CD4-positive, alpha-beta T cell treated with Interferon alpha-2 for 1 hour (primary cell): ENCODE measurements around the gene TAF4.

Source experiments
- DNase-seq, 2 donors: peaks; one replicate each; pipeline ENCODE4 v3.0.0-alpha.2; 2020 to 2022

The TAF4 gene

DNA sequence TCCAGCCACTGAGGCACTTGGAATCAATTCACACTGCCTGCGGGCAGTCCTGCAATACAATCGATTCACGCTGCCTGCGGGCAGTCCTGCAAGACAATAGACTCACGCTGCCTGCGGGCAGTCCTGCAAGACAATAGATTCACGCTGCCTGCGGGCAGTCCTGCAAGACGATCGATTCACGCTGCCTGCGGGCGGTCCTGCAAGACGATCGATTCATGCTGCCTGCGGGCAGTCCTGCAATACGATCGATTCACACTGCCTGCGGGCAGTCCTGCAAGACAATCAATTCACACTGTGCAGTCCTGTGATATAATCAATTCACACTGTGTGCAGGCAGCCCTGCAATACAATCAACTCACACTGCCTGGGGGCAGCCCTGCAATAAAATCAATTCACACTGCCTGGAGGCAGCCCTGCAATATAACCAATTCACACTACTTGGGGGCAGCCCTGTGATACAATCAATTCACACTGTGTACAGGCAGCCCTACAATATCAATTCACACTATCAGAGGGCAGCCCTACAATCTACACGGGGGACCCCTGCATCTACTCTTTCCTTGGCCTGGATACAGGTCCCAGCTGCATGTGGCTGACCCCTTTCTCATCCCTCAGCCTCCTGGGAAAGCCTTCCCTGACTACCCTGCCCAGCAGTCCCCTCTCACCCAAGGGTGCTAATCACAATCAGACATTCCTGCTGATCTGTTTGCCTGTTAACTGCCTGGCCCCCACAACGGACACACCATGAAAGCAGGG lies 10.4 kb downstream of the TAF4 start:
- DNase-seq = no peak

DNA sequence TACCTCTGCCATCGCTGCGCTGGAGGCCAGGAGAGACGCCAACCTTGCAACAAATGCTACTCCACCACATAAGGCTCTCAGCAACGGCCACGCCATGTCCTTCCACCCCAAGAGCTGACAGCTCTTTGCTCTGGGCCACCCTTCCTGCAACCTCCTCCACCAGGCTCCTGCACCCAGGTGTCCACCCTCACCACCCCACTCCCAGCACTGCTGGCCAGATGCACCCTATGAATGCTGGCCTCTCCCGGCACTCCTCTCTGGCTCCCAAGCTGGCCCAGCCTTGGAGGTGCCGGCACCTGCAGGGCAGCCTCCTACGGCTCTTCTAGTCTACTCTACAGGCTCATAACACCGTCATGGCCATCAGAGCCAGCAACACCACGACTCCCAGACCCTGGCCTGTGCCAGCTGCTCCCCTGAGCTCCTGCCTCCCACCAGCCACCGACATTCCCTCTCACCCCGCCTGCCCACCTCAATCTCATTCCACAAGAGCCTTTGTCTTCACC lies 11.2 kb downstream of the TAF4 start:
- DNase-seq = no peak

DNA sequence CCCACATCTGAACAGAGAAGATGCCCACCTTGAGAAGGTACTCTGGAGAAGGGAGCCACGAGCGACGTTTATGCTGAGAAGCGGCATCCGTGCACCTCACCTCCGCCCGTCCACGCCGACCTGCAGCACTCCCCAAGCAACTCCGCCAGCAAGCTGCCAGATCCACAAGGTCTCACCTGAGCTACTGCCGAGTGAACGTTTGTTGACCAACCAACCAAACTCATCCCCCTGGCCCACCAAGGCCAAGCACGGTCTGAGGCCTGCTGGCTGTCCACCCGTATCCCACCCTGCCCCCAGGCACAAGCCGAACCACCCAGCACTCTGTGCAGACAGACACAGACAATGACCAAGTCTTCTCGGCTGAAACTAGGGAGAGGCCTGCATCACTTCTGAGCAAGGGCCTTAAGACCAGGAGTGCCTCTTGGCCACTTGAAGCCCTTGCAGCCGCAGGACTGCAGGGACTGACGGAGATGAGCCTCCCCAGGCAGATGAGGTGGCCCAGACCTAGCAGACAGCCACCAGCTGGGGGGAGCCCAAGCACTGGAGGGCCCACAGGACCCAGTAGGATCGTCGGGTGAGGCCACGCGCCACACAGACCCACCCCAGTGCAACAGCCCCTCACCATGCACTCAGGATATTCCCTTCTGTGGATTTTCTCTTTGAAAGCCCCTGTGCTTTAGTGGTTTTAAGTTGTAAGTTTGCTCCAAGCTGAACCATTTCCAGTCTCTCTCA lies 12.1 kb downstream of the TAF4 start:
- no peak for DNase-seq

DNA sequence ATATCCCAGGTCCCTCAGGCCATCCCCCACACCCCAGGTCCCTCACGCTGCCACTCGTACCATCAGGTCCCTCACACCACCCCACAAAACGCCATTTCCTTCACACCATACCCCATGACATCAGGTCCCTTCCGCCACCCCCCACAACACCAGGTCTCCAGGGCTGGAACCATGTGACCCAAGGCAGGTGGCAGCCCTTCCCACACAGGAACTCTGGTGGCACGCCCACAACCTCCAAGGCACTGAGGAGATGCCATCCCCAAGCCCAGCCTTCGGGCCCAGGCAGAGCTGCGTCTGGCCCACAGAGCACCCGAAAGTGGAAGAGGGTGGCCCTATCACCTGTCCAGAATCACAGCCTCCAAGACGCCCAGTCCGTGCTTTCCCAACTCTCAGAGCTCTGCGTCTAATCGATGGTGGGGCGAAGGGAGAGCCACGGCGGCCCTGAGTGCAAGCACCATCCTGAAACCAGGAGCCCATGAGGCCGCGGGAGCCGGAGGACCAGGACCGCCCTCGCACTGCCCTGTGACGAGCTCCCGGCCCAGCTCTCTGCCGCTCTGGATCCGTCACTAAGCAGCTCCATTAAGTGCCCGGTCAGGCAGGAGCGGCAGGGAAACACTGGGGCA lies 12.7 kb downstream of the TAF4 start:
- no peak for DNase-seq

DNA sequence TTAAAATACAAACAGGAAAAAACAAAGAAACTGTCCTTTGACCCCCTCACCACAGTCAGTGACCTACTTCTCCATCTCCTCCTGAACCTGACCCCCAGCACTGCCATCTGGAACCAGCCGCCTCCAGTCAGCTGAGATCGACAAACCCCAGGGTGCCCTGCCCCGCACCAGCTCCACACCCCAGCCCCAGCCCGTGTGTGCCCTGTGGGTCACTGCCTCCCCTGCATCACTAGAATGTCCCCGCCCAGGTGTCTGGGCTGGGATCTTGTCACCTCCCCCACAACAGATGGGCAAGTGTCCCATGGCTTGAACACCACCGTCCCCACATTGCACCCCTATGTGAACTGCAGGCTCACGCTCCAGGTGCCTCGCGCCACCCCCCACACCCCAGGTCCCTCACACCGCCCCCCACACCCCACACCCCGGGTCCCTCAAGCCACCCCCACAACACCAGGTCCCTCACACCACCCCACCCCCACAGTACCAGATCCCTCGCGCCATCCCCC lies 13.3 kb downstream of the TAF4 start:
- DNase-seq = no peak

DNA sequence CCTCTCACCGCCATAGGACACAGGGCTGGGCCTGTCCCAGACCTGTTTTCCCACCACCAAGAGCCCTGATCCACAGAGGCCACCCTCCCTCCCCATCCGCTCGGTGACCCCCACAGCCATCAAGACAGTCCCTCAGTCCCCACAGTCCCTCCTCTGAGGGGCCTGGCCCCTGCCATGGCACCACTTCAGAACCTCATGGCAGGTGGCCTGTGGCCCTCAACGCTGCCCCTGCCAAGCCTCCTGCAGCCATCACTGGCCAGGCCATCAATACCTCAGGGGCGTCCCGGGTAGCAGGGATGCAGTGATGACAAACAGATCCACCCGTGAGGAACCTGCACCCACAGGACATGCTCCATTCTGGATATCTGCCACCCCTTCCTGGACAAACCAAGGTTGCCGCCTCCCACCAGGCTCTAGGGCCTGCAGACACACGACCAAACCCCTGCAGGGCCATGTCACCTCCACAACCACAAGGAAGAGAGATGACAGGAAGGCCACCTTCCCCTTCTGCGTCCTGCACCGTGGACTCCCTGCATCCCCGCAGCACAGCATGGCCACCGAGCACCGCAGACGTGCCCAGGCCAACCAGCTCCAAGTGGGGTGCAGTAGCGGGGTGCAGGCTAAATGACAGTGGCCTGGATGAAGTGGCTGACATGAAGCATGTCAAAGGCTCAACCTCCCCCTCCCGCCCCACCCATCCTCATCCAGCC lies 14.0 kb downstream of the TAF4 start:
- DNase-seq = no peak

DNA sequence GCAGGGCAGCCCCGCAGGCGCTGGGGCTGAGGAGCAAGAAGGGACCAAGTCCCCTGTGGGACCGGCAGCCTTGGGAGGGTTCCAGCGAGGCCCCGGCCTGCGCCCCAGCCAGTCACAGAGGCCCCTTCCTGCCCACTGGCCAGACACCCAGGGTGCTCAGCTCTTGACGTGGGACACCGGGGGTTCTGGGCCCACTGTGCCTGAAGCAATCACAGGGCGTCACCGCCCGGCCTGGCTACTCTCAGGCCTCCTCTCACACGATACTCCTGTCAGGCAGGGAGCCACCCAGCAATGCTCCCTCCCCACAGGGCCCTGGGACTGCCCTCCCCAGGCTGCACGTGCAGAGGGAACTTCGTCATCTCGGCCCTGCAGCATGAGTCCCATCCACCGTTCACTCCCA lies 14.5 kb downstream of the TAF4 start:
- no peak for DNase-seq

DNA sequence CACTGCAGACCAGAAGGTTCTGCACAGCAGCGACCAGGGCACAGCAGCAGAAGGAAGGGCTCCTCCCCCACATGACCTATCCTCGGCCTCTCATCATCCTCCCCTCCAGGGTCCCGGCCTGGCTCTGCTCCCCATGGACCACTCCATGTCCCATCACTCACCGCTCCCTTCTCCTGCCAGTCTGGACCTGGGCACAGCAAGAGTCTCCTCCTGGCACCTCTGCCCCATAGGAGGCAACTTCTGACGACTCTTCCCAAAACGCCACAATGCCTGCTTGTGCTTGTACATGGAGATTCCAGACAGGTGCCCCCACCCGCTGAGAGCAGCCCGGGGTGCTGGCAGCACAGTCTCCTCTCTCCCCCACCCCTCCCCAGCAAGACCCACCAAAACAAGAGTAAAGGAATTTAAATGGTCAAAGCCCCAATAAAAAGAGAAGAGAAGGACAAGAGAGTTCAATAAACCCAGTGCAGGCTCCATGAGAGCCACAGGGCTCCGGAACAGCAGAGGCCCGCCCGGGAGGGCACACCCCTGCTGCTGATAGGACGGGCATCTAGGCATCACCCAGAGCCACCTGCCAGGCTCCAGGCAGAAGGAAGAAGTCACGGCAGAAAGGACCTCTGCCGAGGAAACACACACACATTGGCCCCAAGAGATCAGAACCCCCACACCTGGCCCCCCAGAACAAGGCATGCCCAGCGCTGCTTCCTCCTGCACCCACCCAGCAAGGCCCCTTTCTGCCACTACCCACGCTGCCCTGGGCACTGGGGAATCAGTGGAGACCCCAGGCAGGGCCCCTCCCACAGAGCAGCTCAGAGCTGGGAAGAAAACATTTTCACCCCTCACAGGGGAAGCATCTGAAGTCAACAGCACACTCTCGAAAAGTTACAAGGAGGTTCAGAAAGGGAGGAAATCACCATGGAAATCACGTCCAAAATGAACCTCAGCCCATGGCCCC lies 15.2 kb downstream of the TAF4 start:
- DNase-seq = no peak

DNA sequence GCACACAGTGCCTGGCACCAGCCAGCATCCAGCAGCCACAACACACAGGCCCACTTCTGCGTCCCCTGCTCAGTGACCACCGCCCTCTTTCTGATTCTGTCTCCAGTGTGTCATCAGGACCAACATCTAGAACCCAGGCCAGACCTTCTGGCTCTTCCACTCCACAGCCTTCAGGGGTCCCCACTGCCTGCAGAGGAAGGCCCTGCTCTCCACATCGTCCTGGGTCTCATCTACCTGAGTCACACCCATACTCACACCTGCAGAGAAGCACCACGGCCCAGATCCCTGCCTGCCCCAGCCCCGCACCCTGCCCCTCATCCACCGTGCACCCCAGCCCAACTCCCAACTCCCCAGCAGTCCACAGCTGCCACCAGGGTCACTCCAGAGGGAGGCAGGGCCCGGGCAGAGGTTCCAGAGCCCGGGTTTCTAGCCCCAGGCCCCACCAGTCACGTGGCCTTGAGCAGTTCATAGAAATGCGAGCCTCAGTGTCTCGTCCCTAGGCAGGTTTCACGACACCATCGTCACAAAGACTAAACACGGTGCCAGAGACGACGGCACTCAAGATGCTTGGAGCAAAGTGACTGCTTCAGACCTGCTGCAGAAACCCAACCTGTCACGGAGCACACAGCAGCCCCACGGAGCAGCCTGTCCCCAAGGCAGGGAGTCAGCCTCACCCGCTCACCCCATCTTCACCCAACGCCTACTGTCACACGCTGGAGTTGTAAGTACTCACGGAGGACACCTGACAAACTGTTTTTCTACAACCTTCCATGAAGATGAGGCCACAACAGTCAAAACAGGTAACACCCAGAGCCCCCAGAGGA lies 16.1 kb downstream of the TAF4 start:
- no peak for DNase-seq

DNA sequence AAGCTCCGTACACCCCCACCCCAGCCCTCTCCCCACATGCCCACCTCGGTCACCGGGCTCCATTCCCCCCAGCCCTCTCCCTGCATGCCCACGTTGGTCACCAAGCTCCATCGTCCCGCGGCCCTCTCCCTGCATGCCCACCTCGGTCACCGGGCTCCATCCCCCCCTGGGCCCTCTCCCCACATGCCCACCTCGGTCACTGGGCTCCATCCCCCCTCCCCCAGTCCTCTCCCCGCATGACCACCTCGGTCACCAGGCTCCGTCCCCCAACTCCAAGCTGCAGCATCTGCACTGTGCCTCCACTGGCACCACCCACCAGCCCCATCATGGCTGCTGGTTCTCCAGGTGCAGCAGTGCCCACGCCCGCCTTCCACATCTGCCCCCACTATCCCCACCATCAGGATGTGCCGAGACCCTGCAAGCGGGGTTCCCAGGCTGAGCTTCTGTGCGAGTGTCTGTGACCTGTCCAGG lies 16.8 kb downstream of the TAF4 start:
- no peak for DNase-seq

DNA sequence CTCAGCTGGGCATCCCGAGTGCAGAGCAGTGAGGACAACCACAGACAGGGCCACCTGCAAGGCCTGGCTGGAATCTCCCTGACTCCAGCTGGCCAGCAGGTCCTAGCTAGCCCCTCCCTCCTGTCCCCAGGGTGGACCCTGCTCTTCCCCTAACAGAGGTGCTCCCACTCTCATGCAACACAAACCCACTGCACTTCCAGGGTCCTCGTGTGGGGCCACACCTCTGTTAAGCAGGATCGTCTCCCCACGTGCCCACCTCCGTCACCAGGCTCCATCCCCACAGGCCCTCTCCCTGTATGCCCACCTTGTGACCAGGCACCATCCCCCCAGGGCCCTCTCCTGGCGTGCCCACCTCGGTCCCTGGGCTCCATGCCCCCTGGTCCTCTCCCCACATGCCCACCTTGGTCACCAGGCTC lies 17.3 kb downstream of the TAF4 start:
- DNase-seq = no peak

DNA sequence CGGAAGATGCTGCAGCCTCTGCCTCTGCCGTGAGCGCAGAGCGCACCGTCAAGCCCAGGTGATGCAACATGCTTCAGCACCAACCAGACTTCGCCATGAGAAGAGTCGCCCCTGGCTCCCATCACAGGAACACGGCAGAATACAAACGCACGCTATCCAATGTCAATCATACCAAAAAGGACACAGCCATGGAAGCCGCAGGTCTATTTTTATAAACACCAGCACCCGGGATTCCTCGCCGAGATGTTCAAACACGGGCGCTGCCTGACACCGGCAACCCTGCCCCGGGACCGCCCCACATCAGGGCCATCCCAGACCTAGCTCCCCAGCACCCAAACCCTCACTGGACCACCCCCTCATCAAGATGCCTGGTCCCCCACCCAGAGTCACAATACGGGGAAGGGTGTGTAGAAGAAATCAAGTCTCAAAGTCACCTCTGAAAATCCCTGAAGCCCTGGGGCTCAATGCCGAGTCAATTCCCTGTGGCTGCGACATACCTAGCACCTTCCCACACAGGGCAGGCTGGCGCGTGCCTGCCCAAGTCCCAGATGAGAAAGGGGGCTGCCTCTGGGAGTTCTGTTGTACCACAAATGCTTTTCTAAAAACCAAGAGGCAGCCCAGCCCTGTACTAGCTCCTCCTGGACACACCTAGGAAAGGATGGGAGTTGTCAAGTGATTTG lies 17.9 kb downstream of the TAF4 start:
- DNase-seq = no peak

DNA sequence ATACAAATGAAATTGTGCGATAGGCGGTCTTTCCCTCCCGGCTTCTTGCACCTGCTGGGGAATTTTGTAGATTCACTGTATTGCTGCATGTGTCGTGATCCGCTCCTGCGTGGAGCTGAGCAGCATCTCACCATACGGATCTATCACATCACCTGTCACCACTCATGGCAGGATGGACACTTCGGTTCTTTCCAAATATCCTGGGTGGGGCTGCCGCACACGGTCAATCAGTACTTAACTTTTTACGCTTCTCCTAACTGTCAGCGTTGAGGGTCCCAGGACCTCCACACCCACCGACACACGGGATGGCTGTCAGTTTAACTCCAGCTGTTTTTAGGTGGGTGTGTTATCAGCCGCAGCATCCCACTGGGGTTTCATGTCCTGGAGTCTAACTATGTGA lies 19.2 kb downstream of the TAF4 start:
- no peak for DNase-seq

DNA sequence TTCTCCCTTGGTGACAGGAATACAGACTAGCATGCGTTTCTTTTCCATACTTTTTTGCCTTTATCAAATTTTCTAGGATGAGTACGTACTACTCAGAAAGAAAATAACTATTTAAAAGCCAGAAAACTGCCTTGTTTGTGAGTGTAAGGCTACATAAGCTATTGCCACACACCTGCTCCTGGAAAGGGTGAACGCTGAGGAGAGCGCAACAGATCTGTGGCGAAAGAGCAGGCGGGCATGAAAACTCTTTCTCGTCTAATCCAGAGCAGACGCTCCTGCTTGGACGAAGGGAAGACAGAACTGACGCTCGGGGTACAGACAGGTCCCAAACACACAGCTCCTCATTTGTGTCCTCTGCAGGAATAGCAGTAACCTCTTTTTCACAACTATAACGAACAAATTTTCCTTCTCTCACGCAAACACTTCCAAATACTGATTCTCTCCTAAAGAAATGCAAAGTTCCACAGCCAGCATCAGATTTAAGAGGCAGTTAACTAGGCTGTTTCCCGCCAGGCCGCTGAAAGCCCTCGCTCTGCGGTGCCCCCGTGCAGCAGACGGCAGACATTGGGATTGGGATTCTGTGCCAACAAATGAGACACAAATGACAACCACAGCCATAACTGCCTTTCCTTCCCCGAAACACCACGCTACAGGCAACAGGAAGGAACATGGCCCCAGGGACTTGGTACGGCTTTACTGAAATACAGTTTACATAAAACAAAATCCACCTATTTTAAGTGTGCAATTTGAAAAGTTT lies 20.0 kb downstream of the TAF4 start:
- DNase-seq = no peak

DNA sequence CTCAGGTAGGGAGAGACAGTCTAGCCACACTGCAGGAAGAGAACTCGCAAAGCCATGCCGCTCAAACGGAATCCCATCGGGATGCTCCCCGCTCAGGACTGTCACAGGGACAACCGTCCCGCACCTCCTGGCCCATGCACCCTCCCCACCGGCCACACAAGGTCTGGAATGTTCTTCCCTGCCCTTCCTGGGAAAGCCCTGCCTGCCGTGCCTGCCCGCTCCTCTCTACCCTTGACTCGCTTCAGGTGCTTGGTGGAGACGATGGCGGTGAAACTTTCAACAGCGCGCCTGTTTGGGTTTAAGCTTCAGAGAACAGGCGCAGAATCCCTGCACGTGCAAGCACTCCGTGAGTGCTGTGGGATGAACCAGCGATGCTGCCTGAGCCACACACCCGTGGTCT lies 20.6 kb downstream of the TAF4 start:
- DNase-seq = no peak

DNA sequence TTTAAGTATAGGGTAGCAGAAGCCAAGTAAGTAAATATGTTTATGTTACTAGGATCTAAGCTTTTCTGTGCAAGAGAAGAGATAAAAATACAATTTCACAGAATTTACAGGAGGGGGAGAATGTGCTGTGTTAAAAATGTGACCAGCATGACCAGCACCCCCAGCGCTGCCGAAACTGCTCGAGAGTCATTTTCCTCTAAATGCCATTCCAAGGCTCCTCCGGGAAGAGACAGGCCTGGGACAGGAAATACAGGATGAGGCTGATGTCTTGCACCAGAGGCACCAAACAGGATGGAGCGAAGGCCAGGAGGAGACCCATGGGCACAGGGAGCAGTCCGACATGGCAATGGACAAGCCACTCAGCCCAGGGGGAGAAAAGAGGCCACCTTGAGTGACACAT lies 21.1 kb downstream of the TAF4 start:
- no peak for DNase-seq

DNA sequence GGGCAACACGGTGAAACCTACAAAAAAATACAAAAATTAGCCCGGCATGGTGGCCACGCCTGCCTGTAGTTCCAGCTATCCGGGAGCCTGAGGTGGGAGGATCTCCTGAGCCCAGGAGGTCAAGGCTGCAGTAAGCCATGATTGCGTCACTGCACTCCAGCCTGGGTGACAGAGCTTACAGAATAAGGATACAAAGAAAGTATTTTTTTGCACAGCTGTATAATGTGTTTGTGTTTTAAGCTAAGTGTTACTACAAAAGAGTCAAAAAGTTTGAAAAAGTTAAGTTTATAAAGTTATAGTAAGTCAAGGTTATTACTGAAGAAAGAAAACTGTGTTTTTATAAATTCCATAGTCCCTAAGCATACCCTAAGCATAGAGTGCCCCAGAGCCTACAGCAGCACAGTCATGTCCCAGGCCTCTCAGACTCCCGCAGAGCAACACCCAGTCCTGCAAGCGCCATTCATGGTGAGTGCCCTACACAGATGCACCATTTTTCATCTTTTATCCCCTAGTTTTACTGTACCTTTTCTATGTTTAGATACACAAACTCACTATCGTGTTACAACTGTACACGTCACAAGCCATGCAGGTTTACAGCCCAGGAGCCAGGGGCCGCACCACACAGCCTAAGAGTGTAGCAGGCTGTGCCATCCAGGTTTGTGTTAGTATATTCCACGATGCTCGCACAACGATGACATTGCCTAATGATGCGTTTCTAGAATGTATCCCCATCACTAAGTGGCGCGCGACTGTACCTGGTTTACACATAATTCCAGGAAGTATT lies 22.4 kb downstream of the TAF4 start:
- no peak for DNase-seq

DNA sequence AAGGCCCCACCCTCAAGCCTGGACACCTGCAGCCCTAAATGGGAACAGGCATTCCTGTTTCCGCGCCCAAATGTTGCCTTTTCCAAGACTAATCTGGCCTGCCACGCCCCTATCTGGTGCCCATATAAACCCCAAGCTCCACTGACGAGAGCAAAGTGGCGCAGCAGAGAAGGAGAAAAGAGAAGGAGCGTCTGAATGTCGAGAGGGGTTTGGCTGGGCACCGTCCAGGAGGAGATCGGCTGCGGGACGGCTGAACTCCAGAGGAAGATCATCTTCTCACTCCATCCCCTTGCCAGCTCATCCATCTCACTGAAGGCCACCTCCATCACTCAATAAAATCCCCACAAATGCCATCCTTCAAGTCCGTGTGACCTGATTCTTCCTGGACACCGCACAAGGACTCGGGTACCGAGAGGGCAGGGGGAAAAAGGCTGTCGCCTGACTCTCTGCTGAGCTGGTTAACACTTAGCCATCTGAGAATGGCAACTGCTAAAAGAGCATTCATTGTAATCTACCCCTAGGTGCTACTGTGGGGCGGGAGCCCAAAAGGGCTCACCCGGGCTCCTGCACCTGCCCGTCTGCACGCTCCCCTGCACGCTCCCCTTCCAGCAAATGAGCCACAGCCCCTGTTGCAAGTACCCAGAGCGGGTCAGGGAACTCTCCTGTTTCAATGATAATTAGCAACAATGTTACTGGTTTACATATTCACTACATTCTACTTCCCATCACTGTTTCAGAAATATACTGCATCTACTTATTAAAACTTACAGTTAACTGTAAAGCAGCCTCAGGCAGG lies 23.5 kb downstream of the TAF4 start:
- DNase-seq = no peak
